Measurements from ENCODE around the gene DNMT1. TPM values are rescaled to one million over a fixed set of nuclear protein-coding genes. Genes with fewer than 3 reads are reported as not detected.

The DNMT1 gene
- total RNA-seq, 2 donors from 2014 or later: 57.5 to 61.2 TPM

DNA sequence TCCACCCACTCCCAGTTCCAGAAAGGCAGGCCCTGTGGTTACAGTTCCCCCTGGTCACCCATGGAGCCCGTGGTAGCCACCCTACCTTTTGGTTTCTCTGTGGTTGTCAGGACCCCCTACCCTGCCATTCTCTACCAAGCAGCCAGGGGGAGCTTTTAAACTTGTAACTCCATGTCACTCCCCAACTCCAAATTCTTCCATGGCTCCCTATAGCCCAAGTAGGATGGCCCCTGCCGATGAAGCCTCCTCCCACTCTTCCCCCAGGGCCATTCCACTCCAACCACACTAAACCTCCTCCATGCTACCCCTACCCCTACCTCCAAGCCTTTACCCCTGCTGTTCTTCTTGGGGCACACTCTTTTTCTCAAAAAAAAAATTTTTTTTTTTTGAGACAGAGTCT is 34.2 kb upstream of the DNMT1 start:
- H3K9me3 ChIP-seq: no peaks in the 10 kb centered on the region
- H3K27me3 ChIP-seq (replicated peaks; ENCODE audit: insufficient read depth): no peaks in the 10 kb centered on the region
- DNase-seq (ENCODE audit: low spot score): no peak
- H3K4me1 ChIP-seq (ENCODE audit: control insufficient read depth in 1 of 2, low read depth in 2 of 2): peaks cover 0 to 32% of the 10 kb centered on the region in 2 donors
- H3K36me3 ChIP-seq: peaks cover 7% of the 10 kb centered on the region
- H3K27ac ChIP-seq: no peak overlapping the region
- no peak for ATAC-seq (ENCODE audit: insufficient number of reproducible peaks, low FRiP score, low read depth)
- TF ChIP-seq, protein P1, sequence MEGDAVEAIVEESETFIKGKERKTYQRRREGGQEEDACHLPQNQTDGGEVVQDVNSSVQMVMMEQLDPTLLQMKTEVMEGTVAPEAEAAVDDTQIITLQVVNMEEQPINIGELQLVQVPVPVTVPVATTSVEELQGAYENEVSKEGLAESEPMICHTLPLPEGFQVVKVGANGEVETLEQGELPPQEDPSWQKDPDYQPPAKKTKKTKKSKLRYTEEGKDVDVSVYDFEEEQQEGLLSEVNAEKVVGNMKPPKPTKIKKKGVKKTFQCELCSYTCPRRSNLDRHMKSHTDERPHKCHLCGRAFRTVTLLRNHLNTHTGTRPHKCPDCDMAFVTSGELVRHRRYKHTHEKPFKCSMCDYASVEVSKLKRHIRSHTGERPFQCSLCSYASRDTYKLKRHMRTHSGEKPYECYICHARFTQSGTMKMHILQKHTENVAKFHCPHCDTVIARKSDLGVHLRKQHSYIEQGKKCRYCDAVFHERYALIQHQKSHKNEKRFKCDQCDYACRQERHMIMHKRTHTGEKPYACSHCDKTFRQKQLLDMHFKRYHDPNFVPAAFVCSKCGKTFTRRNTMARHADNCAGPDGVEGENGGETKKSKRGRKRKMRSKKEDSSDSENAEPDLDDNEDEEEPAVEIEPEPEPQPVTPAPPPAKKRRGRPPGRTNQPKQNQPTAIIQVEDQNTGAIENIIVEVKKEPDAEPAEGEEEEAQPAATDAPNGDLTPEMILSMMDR (IDR thresholded peaks at IDR 0.05): peak; percentile 18
- H3K4me3 ChIP-seq: no peak overlapping the region

DNA sequence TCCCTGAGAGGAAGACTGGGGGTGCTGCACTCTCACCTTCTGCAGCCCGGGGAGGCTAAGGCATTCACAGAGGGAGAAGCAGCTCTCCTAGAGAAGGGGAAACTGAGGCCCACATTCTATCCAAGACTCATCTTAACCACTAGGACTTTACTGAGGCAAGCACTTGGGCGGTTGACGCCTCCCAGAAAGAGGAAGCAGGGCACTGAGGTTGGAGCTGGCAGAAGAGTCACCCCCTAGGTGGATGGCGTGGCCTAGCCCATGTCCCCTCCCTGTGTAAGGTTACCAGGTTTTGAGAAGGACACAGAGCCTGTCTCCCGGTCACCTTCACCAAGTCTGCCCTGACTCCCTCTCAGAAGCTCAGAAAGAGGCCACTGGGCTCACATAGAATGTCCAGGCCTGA is 33.6 kb upstream of the DNMT1 start:
- no peak for ATAC-seq (ENCODE audit: insufficient number of reproducible peaks, low FRiP score, low read depth)
- peaks cover 0 to 32% of the 10 kb centered on the region in 2 donors for H3K4me1 ChIP-seq (ENCODE audit: control insufficient read depth in 1 of 2, low read depth in 2 of 2)

DNA sequence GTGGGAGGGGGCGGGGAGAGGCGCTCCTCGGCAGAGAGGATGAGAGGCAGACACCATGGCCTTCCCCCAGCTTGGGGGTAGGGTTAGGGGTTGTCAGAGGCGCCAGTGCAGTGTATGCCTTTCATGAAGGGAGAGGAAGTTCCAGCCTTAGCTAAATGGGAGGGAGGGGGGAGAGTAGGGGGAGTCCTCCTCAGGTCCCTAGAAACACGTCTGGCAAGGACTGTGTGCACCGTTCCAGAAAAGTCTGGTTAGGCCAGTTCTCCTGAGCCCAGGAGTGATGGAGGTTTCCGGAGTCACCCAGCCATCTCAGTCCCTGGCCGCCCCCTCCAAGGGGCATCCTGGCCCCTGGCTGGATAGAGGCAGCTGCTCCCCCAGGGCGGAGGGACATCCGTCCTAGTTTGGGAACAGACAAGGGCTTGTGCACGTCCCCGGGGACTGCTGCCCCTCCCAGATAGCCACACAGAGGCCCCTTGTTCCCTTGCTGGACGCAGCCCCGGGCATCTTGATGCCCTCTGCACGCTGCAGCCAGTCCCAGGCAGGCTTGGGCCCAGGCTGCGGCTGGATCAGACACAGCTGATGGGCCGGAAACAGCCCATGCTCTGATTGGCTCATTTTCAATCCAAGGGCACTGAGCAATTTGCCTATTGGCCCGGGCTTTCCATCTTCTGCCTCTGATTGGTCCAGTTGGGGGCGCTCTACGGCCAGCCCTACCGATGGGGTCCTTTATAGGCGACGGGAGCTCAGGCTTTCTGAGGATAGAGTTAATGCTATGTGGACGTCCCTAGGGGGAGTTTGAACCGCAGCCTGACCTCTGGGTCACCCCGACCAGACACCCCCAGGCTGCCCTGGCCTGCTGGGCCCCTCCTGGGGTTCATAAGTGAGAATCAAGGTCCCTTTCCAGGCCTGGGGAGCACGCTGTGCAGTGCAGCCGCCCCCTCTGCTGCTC is 32.5 kb upstream of the DNMT1 start:
- TF ChIP-seq, protein P1 (IDR thresholded peaks at IDR 0.05): no peak
- Histone ChIP-seq H3K9me3 (no peaks in the 10 kb centered on the region), H3K4me3 (no peak overlapping the region), H3K4me1 (ENCODE audit: control insufficient read depth in 1 of 2, low read depth in 2 of 2) (peaks cover 0 to 32% of the 10 kb centered on the region in 2 donors), H3K27ac (peak overlapping the region in 1 of 2 donors; percentile 14), H3K36me3 (peaks cover 11% of the 10 kb centered on the region), H3K27me3 (replicated peaks; ENCODE audit: insufficient read depth) (no peaks in the 10 kb centered on the region)
- no peak for DNase-seq (ENCODE audit: low spot score)
- ATAC-seq (ENCODE audit: insufficient number of reproducible peaks, low FRiP score, low read depth): no peak

More for the DNA sequence above, 33.6 kb upstream of the DNMT1 start:
- TF ChIP-seq, protein P1 (IDR thresholded peaks at IDR 0.05): no peak
- no peaks in the 10 kb centered on the region for H3K9me3 ChIP-seq
- peaks cover 11% of the 10 kb centered on the region for H3K36me3 ChIP-seq
- no peak for DNase-seq (ENCODE audit: low spot score)
- H3K27me3 ChIP-seq (replicated peaks; ENCODE audit: insufficient read depth): no peaks in the 10 kb centered on the region
- H3K27ac ChIP-seq: no peak overlapping the region
- H3K4me3 ChIP-seq: no peak overlapping the region

DNA sequence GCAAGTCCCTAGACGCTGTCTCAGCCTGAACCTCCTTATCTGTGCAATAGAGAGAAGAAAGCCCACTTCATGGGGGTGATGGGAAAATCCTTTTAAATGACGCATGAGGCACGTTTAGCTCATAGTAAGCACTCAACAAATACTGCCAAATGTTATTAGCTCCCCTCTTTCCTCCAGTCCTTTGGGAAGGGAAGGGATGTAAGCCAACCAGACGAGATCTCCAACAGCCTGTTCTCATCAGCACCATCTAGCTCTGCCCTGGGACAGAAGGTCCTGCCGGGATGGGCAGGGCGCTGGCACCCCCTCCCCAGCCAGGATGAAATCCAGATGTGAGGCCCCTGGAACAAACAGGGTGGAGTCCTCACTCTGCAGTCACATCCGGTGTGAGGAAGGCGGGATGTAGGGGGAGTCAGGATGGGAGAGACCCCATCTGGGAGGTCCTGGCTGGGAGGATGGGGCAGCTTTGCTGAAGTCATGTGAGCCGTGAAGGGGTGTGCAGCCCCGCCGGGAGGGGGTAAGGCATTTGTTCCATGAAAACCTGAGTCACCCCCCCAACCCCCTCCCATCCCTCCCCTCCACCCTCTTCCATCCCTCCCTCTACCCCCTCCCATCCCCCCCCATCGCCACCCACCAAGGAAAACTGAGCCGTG is 31.7 kb upstream of the DNMT1 start:
- TF ChIP-seq, protein P1 (IDR thresholded peaks at IDR 0.05): no peak
- Histone ChIP-seq H3K27ac (no peak overlapping the region), H3K27me3 (replicated peaks; ENCODE audit: insufficient read depth) (no peaks in the 10 kb centered on the region), H3K36me3 (peaks cover 11% of the 10 kb centered on the region), H3K9me3 (no peaks in the 10 kb centered on the region), H3K4me3 (no peak overlapping the region), H3K4me1 (ENCODE audit: control insufficient read depth in 1 of 2, low read depth in 2 of 2) (peaks cover 0 to 32% of the 10 kb centered on the region in 2 donors)
- DNase-seq (ENCODE audit: low spot score) (no peak), ATAC-seq (ENCODE audit: insufficient number of reproducible peaks, low FRiP score, low read depth) (no peak)

DNA sequence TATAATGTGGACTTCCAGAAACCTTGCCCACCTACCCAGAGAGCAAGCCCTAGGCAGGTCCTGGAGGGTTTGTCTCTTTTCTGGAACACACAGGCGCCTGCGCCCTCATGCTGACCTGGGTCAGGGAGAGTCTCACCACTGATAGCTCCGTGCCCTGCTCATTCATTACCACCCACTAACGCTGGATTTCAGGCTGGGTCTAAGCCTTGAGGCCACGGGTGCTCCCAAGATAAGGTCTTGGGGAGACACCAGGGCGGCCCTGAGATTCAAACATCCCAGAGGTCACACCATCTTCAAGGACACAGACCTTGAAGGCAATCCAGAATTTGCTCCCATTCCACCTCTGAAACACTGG is 31.2 kb upstream of the DNMT1 start:
- Histone ChIP-seq H3K9me3 (no peaks in the 10 kb centered on the region), H3K36me3 (peaks cover 11% of the 10 kb centered on the region), H3K4me1 (ENCODE audit: control insufficient read depth in 1 of 2, low read depth in 2 of 2) (peaks cover 0 to 32% of the 10 kb centered on the region in 2 donors), H3K27me3 (replicated peaks; ENCODE audit: insufficient read depth) (no peaks in the 10 kb centered on the region), H3K27ac (no peak overlapping the region), H3K4me3 (no peak overlapping the region)
- no peak for DNase-seq (ENCODE audit: low spot score)
- no peak for ATAC-seq (ENCODE audit: insufficient number of reproducible peaks, low FRiP score, low read depth)
- TF ChIP-seq, protein P1 (IDR thresholded peaks at IDR 0.05): no peak

Data from thoracic aorta (tissue), 2 donors.